ENCODE data around the gene MTMR3. TPM values are rescaled to one million over a fixed set of nuclear protein-coding genes. Genes with fewer than 3 reads are reported as not detected.

The MTMR3 gene
- total RNA-seq, 1 donor, result 36.9 TPM

DNA sequence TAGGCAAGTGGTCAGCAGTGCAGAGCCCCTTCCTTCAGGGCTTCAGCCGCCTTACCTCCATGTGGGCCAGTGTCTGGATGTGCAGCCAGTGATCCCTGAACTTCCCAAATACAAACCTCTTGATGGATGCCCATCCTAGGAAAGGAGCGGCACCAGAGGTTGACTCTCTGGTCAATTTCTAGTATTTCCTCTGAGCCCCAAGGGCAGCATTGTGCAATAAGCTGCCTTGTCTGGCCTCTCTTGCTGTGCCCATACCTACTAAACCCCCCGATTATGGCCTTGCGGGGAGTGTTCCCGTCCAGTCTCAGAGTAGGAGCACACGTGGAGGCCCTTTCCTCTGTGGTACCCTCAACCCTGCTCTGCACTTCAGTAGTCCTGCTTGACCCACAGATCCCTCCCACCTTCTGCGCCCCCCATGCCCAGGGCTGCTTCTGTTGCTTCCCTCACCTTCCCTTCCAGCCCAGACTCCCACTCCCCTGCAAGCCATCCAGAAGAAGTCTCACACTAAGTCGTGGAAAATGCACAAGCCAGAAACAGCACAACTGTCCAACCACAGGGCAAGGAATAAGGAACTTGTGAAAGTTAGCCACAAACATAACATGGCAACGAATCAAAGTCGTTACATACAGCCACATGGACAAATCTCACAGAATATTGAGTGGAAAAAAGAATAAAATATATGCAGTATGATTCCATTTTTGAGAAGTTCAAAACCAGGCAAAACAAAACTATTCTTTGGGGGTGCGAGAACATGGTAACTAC lies 157.7 kb downstream of the MTMR3 start:
- Histone ChIP-seq H3K79me2 (ENCODE audit: insufficient read depth, low read length) (no peaks in the 10 kb centered on the region), H2AFZ (ENCODE audit: low read length) (no peak overlapping the region), H4K20me1 (ENCODE audit: insufficient read depth, low read length) (no peaks in the 10 kb centered on the region), H3K27me3 (ENCODE audit: insufficient read depth, low read length) (no peaks in the 10 kb centered on the region), H3K9me3 (ENCODE audit: low read depth, low read length) (no peaks in the 10 kb centered on the region), H3K4me3 (ENCODE audit: insufficient read depth, low read length) (no peak overlapping the region), H3K4me2 (ENCODE audit: insufficient read depth, low read length) (no peak overlapping the region), H3K4me1 (ENCODE audit: insufficient read depth, low read length) (peaks cover 32% of the 10 kb centered on the region), H3K27ac (ENCODE audit: low read depth, low read length) (no peak overlapping the region), H3K36me3 (ENCODE audit: insufficient read depth, low read length) (no peaks in the 10 kb centered on the region)
- DNase-seq (ENCODE audit: insufficient read length, low spot score, missing footprints), result peak; percentile 34
- TF ChIP-seq, protein P1, sequence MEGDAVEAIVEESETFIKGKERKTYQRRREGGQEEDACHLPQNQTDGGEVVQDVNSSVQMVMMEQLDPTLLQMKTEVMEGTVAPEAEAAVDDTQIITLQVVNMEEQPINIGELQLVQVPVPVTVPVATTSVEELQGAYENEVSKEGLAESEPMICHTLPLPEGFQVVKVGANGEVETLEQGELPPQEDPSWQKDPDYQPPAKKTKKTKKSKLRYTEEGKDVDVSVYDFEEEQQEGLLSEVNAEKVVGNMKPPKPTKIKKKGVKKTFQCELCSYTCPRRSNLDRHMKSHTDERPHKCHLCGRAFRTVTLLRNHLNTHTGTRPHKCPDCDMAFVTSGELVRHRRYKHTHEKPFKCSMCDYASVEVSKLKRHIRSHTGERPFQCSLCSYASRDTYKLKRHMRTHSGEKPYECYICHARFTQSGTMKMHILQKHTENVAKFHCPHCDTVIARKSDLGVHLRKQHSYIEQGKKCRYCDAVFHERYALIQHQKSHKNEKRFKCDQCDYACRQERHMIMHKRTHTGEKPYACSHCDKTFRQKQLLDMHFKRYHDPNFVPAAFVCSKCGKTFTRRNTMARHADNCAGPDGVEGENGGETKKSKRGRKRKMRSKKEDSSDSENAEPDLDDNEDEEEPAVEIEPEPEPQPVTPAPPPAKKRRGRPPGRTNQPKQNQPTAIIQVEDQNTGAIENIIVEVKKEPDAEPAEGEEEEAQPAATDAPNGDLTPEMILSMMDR (IDR thresholded peaks at IDR 0.05; ENCODE audit: extremely low read depth, low read depth, low read length), result no peak

DNA sequence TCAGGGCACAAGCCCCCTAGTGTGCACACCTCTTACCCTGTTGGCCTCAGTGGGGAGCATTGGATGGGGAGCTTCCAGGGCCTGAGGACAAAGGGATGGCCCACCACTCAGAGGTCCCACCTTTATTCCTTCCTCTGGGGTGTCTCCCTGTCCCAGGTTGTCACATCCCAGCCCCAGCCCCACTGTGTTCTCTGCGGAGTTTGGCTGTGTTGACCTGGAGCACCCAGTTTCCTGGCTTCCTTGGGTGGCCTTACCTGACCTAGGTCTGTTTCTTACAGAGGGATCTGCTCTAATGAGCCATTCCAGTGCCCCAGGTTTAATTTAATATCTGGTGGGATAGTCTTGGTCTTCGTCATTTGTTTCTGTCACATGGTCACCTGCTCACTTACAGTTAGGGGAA lies 158.5 kb downstream of the MTMR3 start:
- Histone ChIP-seq H3K4me1 (ENCODE audit: insufficient read depth, low read length) (peaks cover 29% of the 10 kb centered on the region), H3K4me2 (ENCODE audit: insufficient read depth, low read length) (no peak overlapping the region), H2AFZ (ENCODE audit: low read length) (no peak overlapping the region), H4K20me1 (ENCODE audit: insufficient read depth, low read length) (no peaks in the 10 kb centered on the region), H3K36me3 (ENCODE audit: insufficient read depth, low read length) (no peaks in the 10 kb centered on the region), H3K27me3 (ENCODE audit: insufficient read depth, low read length) (no peaks in the 10 kb centered on the region), H3K9me3 (ENCODE audit: low read depth, low read length) (no peaks in the 10 kb centered on the region), H3K4me3 (ENCODE audit: insufficient read depth, low read length) (no peak overlapping the region), H3K27ac (ENCODE audit: low read depth, low read length) (no peak overlapping the region), H3K79me2 (ENCODE audit: insufficient read depth, low read length) (no peaks in the 10 kb centered on the region)
- TF ChIP-seq, protein P1 (IDR thresholded peaks at IDR 0.05; ENCODE audit: extremely low read depth, low read depth, low read length), result no peak
- no peak for DNase-seq (ENCODE audit: insufficient read length, low spot score, missing footprints)

DNA sequence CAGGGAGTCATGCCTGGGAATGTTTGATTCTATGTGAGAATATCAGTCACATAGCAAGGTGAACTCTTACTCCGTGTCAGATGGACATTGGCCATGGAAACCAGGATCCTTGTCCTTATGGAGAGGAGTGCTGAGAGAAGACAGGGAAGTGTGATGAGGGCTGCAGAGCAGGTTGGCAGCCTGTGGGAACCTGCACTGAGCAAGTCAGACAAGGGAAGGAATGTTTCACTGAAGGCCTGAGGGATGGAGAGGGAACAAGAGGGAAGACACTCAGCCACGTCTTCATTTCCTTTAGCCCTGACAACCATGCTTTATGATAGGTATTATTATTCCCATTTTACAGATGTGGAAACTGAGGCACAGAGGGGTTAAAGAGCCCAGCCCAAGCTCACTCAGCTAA lies 158.9 kb downstream of the MTMR3 start:
- Histone ChIP-seq H2AFZ (ENCODE audit: low read length) (no peak overlapping the region), H3K79me2 (ENCODE audit: insufficient read depth, low read length) (no peaks in the 10 kb centered on the region), H3K9me3 (ENCODE audit: low read depth, low read length) (no peaks in the 10 kb centered on the region), H3K27me3 (ENCODE audit: insufficient read depth, low read length) (no peaks in the 10 kb centered on the region), H3K36me3 (ENCODE audit: insufficient read depth, low read length) (no peaks in the 10 kb centered on the region), H4K20me1 (ENCODE audit: insufficient read depth, low read length) (no peaks in the 10 kb centered on the region), H3K4me3 (ENCODE audit: insufficient read depth, low read length) (no peak overlapping the region), H3K4me2 (ENCODE audit: insufficient read depth, low read length) (no peak overlapping the region), H3K27ac (ENCODE audit: low read depth, low read length) (no peak overlapping the region), H3K4me1 (ENCODE audit: insufficient read depth, low read length) (peaks cover 27% of the 10 kb centered on the region)
- DNase-seq (ENCODE audit: insufficient read length, low spot score, missing footprints), result peak; percentile 59
- TF ChIP-seq, protein P1 (IDR thresholded peaks at IDR 0.05; ENCODE audit: extremely low read depth, low read depth, low read length), result no peak

DNA sequence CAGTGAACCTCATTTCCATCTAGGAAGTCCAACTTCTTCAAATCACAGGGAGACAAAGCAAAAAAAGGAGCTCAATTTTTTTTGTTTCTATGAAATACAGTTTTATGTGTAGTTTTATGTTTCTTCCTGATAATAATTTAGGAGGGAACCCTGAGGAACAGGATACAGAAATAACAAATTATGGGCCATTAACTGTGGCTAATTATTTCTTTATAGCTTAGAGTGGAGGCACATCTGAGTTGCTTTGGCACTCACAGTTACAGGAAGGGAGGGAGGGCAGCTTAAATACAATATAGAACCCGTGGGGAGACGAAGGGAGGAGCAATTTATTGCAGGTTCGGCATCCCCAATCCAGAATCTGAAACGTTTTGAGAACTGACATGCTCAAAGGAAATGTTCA lies 160.2 kb downstream of the MTMR3 start:
- Histone ChIP-seq H3K27ac (ENCODE audit: low read depth, low read length) (no peak overlapping the region), H3K4me1 (ENCODE audit: insufficient read depth, low read length) (peaks cover 21% of the 10 kb centered on the region), H3K9me3 (ENCODE audit: low read depth, low read length) (no peaks in the 10 kb centered on the region), H4K20me1 (ENCODE audit: insufficient read depth, low read length) (no peaks in the 10 kb centered on the region), H3K79me2 (ENCODE audit: insufficient read depth, low read length) (no peaks in the 10 kb centered on the region), H3K4me2 (ENCODE audit: insufficient read depth, low read length) (no peak overlapping the region), H3K27me3 (ENCODE audit: insufficient read depth, low read length) (no peaks in the 10 kb centered on the region), H2AFZ (ENCODE audit: low read length) (no peak overlapping the region), H3K36me3 (ENCODE audit: insufficient read depth, low read length) (no peaks in the 10 kb centered on the region), H3K4me3 (ENCODE audit: insufficient read depth, low read length) (no peak overlapping the region)
- no peak for DNase-seq (ENCODE audit: insufficient read length, low spot score, missing footprints)
- TF ChIP-seq, protein P1 (IDR thresholded peaks at IDR 0.05; ENCODE audit: extremely low read depth, low read depth, low read length), result no peak

Measured in osteoblast (primary cell).